Activated CD8-positive, alpha-beta memory T cell treated with anti-CD3 and anti-CD28 coated beads, Interleukin-2, amount 50 U/mL, for 48 hours (primary cell): ENCODE results near the gene ALDOB.

Source experiments
- DNase-seq: peaks from one replicate; pipeline ENCODE4 v3.0.0-alpha.2; 2020

Gene ALDOB

DNA sequence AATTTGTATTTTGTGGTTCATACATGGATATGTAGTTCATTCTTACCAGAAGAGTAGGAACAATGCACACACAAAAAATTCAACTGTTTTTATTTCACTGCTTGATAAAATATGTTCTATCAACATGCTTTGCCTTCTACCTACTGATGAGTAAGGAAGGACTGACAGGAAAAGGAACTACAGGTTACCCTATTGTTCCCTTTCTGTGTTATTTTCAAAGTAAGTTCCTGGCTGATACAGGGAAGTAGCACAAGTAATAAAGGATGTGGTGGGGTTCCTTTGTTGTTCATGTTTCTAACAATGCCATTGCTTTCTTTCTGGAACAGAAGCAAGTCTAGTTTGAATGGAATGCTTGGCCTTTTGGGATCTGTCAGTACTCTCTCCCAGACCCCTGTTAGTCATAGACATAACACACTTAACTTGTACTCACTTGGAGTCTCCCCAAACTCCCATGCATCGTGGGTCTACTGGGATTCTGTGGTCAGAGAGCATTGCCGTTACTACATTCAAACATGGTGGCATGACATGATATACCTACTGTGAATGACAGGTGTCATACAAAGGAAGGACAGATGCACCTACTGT is 20.2 kb upstream of the ALDOB start:
- no peak for DNase-seq

DNA sequence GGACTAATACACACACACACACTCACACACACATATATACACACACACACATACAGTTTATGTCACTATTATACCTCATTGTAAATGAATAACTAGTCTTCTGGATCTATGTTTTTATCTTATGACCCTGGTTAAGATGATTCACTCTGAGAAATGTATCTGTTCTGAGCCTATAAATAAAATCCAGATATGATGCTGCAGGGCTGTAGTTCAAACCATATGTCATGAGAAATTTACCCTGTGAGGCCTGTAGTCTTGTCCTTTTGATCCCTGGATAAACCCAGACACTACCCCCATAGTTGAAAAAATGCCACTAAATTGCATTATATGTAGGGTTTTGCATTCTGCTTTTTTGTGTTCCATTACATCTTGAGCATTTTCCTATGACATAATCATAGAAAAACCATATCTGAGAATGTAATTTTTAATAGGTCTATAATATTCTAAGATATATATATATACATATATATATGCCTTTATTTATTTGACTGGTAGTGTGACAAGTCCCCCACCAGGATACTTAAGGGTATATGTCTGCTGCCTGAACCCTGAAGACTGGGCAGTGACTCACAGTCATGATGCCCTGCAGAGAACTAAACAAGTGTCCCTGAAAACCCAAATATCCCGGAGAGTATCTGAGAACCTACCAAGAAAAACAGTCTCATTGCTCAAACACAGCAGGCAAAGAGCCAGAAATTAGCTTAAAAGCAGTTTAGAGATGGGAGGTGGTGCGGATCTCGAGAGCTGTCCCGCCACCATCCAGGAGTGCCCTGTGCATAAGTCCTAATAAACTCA is 18.4 kb upstream of the ALDOB start:
- no peak for DNase-seq

- no peak for DNase-seq
Observed at GRCh38 chr9:101451498-101451897, 15.9 kb upstream of the ALDOB start.

- DNase-seq, result no peak
Observed at GRCh38 chr9:101450931-101451330, 15.4 kb upstream of the ALDOB start.

GRCh38 chr9:101449071-101449721 is 13.6 kb upstream of the ALDOB start:
- peak; percentile 79 for DNase-seq

DNA sequence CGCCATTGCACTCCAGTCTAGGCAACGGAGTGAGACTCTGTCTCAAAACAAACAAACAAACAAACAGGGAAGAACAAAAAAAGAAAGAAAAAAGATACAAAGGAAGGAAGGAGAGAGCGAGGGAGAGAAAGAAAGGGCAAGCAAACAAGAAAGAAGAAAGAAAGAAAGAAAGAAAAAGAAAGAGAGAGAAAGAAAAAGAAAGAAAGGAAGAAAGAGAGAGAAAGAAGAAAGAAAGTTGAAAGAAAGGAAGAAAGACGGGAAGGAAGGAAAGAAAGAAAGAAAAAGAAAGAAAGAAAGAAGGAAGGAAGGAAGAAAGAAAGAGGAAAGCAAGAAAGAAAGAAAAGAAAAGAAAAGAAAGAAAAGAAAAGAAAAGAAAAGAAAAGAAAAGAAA is 13.1 kb upstream of the ALDOB start:
- no peak for DNase-seq

- no peak for DNase-seq
Observed at GRCh38 chr9:101446732-101447131, 11.2 kb upstream of the ALDOB start.

- DNase-seq, result no peak
Observed at GRCh38 chr9:101445353-101446029, 9.9 kb upstream of the ALDOB start.

DNA sequence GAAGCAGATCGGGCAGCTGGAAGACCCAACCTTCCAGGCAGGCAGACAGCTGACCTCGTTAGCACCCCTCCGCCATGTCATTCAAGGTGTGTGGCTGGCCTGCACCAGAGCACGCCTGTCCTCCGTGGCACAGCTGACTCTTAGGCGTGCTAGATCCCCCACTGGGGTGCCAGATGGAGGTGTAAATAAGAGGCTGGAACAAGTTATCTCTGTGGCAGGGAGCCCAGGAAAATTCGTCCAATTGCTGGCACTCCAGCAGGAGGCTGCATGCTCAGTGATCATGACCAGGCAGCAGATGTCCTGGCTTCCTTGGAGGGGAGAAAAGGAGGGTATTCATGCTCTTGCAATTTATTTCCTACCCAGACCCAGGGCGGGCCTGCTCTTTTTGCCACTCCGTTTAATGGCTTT is 7.8 kb upstream of the ALDOB start:
- no peak for DNase-seq

DNA sequence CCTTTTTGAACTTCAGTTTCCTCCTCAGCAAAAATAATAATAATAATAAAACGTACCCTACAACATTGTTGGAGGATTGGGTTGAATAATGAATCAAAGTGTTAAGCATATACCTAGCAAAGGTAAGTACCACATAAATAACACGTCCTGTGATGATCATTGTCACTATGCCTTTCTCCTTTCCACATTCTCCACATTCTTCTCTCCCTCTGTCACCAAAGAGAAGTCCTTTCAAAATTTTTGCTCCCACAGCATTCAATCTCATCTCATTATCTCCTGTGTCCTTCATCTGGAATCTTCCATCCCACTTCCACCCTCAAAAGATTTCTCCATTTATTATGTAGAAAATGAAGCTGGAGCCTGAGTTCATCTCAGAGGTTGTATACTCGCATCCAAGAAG is 7.2 kb upstream of the ALDOB start:
- no peak for DNase-seq

- no peak for DNase-seq
Observed at GRCh38 chr9:101442318-101442717, 6.7 kb upstream of the ALDOB start.

GRCh38 chr9:101440714-101441230 is 5.2 kb upstream of the ALDOB start:
- no peak for DNase-seq

GRCh38 chr9:101438523-101438922 is 2.9 kb upstream of the ALDOB start:
- DNase-seq, result no peak

DNA sequence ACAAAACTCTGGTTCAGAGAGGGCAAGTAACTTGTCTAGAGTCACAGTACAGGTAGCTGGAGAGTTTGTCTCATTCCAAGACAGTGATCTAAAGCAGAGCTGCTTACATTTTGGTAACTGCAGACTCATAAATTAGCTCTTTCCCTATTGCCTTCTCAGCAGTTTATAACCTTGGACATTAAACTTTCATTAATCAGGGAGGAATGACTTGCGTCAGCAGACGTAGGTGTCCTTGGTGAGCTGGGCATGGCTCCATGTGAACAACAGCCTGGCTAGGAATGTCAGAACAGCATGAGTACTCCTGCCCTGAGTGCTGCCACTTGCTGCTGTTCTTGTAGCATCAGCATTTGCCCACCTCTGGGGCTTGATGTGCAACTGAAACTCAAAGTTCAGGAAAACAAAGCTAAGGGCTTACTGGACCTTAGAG is 2.2 kb upstream of the ALDOB start:
- DNase-seq, result no peak

GRCh38 chr9:101434998-101435397 is 576 bp downstream of the ALDOB start:
- no peak for DNase-seq

DNA sequence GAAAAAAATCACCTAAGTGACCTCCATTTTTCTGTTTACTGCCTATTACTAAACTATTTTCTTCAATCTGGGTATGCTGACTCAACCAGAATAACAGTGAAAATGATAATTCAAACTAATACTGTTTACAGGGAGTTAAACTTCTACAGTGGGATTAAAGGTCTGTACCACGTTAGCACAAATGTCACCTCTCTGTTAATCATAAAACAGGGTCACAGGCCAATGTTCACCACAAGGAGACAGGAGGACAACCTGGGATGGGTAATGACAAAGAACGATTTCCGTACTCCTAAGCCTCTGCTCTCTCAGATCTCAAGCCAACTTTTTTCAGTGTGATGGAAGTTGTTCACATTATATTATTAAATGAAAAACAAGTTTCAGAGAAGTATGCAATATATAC is 2.3 kb downstream of the ALDOB start:
- no peak for DNase-seq

- no peak for DNase-seq
Observed at GRCh38 chr9:101432740-101433139, 2.8 kb downstream of the ALDOB start.

GRCh38 chr9:101432171-101432570 is 3.4 kb downstream of the ALDOB start:
- DNase-seq, result no peak

GRCh38 chr9:101429736-101430135 is 5.8 kb downstream of the ALDOB start:
- DNase-seq, result no peak

DNA sequence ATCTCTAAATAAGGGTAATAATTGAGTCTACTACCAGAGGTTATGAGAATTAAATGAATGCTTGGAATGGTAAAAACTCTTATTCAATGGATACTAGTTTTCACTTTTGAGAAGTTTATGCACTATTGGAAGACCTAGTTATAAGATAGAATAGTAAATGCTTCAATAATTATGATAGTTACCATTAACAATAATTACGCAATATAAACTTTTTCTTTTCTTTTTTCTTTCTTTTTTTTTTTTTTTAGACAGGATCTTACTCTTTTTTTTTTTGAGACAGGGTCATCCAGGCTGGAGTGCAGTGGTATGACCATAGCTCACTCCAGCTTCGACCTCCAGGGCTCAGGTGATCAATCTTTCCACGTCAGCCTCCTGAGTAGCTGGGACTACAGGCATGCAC is 6.7 kb downstream of the ALDOB start:
- DNase-seq, result no peak

DNA sequence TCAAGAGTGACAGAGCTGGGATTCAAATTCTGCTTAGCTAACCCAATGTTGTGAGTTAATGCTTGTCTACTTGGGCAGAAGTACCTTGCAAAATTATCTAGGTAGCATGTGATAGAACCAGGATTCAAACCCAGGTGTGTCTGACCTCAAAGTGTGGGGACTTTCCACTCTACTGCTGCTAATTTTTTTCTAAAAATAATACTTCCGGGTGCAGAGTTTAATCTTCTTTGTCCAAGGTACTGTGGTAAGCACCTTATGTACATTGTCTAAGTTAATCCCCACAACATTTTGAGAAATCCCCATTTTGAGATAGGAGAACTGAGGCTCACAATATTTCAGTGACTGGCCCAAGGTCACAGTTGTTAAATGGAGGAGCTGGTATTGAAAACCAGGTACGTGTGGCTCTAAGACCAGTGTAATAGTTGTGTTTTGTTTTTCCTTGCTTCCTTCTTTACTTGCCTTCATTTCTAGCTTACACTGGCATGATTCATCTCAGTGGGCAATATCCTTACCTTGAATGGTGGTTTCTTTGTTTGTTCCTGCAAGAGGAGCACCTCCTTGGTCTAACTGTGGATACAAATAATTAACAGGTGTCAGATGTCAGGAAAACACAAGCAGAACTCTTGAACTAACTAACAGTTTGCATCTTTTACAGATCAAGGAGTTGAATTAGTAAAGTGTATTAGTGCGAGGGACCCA is 7.5 kb downstream of the ALDOB start:
- DNase-seq, result no peak

GRCh38 chr9:101427358-101427757 is 8.2 kb downstream of the ALDOB start:
- DNase-seq, result no peak

DNA sequence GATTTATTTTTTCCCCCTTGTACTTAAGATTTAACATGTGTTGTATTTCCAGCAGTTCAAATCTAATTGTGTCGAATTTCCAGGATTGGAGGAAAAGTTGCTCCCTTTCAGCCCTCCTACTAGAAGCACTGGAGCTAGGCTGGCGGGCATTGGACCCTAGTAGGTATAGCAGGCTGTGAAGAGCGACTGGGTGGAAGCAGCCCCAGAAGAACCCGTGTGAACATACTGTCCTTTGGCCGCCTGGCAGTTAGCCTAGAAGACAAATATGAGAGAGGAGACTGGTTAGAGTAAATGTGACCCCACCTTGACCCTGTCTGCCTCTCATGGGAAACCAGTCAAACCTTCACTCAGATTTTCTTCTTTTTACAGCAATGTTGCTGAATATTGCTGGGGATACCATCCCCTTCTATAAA is 13.9 kb downstream of the ALDOB start:
- DNase-seq, result no peak
